DND-41 (cell line): ENCODE measurements around the gene THUMPD1.
"Not testable (repeated sequence)": the region's sequence is repeated elsewhere in the genome, so short reads cannot be mapped to it uniquely, and the experiment has no call there.

ENCODE experiments used
- ATAC-seq: fragments of 200-7000 bp; cut with Tn5 transposase; 3 replicates; pipeline ENCODE4 v1.9.1; 2021; ENCODE audit warnings: low read depth; ENCODE audit not compliant: insufficient read depth
- DNase-seq: peaks from one replicate; pipeline ENCODE4 v3.0.0-alpha.2; 2020
- H2AFZ ChIP-seq: 2 replicates; pipeline ENCODE4 v1.6.0; 2012; ENCODE audit warnings: low read depth, low read length
- H3K27ac ChIP-seq: 2 replicates; pipeline ENCODE4 v1.5.1; 2012; ENCODE audit warnings: low read length, inconsistent platforms
- H3K27me3 ChIP-seq: fragments of 200-600 bp; sonication (generic); 2 replicates; pipeline ENCODE4 v1.6.0; 2012; ENCODE audit warnings: low read length, mild to moderate bottlenecking, inconsistent platforms; ENCODE audit not compliant: insufficient read depth, poor library complexity
- H3K36me3 ChIP-seq: 2 replicates; pipeline ENCODE4 v1.5.1; 2012; ENCODE audit warnings: low read length, inconsistent platforms; ENCODE audit not compliant: insufficient read depth
- H3K4me1 ChIP-seq: 2 replicates; pipeline ENCODE4 v1.5.1; 2012; ENCODE audit warnings: mild to moderate bottlenecking, low read length; ENCODE audit not compliant: insufficient read depth
- H3K4me2 ChIP-seq: 2 replicates; pipeline ENCODE4 v1.6.0; 2012; ENCODE audit warnings: mild to moderate bottlenecking, moderate library complexity, low read length, inconsistent platforms; ENCODE audit not compliant: insufficient read depth
- H3K4me3 ChIP-seq, 2 experiments: fragments of 200-600 bp in 1 of 2; shearing (Covaris generic) in 1 of 2; 2 replicates each; pipeline ENCODE4 v1.5.1; 2012 to 2016; ENCODE audit warnings: inconsistent platforms in 2 of 2, low read length in 2 of 2, mild to moderate bottlenecking in 2 of 2, low read depth in 1 of 2, moderate library complexity in 1 of 2
- H3K79me2 ChIP-seq: 2 replicates; pipeline ENCODE4 v1.6.0; 2012; ENCODE audit warnings: low read length, inconsistent platforms; ENCODE audit not compliant: insufficient read depth
- H3K9ac ChIP-seq: 2 replicates; pipeline ENCODE4 v1.6.0; 2012; ENCODE audit warnings: low read depth, mild to moderate bottlenecking, inconsistent platforms, low read length, moderate library complexity
- H3K9me3 ChIP-seq: 2 replicates; pipeline ENCODE4 v1.5.1; 2012; ENCODE audit warnings: low read length, moderate library complexity, mild to moderate bottlenecking, inconsistent platforms; ENCODE audit not compliant: insufficient read depth, severe bottlenecking
- H4K20me1 ChIP-seq: 2 replicates; pipeline ENCODE4 v1.6.0; 2012; ENCODE audit warnings: low read length; ENCODE audit not compliant: insufficient read depth
- CTCF ChIP-seq: IDR thresholded peaks from 2 replicates; pipeline ENCODE4 v1.5.1; 2012; ENCODE audit warnings: borderline replicate concordance, low read length, moderate library complexity, mild to moderate bottlenecking; ENCODE audit not compliant: poor library complexity, severe bottlenecking; ENCODE audit errors: extremely low read depth
- EZH2 ChIP-seq: IDR thresholded peaks from 3 replicates; pipeline ENCODE4 v1.6.1; 2012; ENCODE audit warnings: borderline replicate concordance, low read depth, mild to moderate bottlenecking, moderate library complexity, low read length, inconsistent platforms; ENCODE audit not compliant: severe bottlenecking

Gene THUMPD1

GRCh38 chr16:20766294-20766693, 24.7 kb upstream of the THUMPD1 start:
- no peak for TF ChIP-seq EZH2
- no peak for TF ChIP-seq CTCF
- Histone ChIP-seq H3K4me2 (no peak overlapping the region), H2AFZ (no peak overlapping the region), H4K20me1 (no peaks in the 10 kb centered on the region), H3K4me1 (peaks cover 22% of the 10 kb centered on the region), H3K9ac (no peak overlapping the region), H3K36me3 (no peaks in the 10 kb centered on the region), H3K27me3 (no peaks in the 10 kb centered on the region), H3K9me3 (no peaks in the 10 kb centered on the region), H3K79me2 (no peaks in the 10 kb centered on the region), H3K4me3 (no peak overlapping the region), H3K27ac (no peak overlapping the region)
- ATAC-seq: no peak
- no peak for DNase-seq

DNA sequence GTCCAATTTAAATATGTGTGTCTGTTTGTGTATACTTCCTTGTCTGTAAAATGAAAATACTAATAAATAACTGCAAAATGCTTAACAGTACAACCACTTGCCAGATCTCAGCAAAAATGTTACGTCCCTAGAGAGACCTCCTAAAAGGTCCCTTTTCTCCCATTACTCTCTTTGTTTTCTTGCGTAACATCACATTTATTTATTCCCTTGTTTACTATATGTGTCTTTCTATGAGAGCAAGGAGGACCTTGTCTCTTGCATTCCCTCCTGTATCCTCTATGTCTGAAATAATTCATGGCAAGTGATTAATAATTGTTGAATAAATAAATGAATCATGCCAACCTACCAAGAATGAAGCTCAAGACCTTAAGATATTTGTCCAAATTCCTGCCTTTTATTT, 24.1 kb upstream of the THUMPD1 start:
- DNase-seq (no peak), ATAC-seq (no peak)
- no peaks in the 10 kb centered on the region for H3K36me3 ChIP-seq
- peaks cover 22% of the 10 kb centered on the region for H3K4me1 ChIP-seq
- no peak overlapping the region for H3K27ac ChIP-seq
- TF ChIP-seq EZH2 (no peak), CTCF (no peak)
- H3K4me2 ChIP-seq: no peak overlapping the region
- H4K20me1 ChIP-seq: no peaks in the 10 kb centered on the region
- no peaks in the 10 kb centered on the region for H3K9me3 ChIP-seq
- no peak overlapping the region for H3K9ac ChIP-seq
- no peaks in the 10 kb centered on the region for H3K79me2 ChIP-seq
- H3K4me3 ChIP-seq: no peak overlapping the region
- no peaks in the 10 kb centered on the region for H3K27me3 ChIP-seq
- no peak overlapping the region for H2AFZ ChIP-seq

- not testable (repeated sequence) for H3K36me3 ChIP-seq, H3K79me2 ChIP-seq, H3K9me3 ChIP-seq, H3K27ac ChIP-seq, DNase-seq, H3K4me3 ChIP-seq, H3K9ac ChIP-seq, ATAC-seq, H3K27me3 ChIP-seq, H4K20me1 ChIP-seq
- H2AFZ ChIP-seq: peak overlapping the region; percentile 67; the same call in 1 of the 2 replicates
- H3K4me1 ChIP-seq: peaks cover 22% of the 10 kb centered on the region
- H3K4me2 ChIP-seq: peak overlapping the region; percentile 58; the same call in 1 of the 2 replicates
These were observed 22.8 kb upstream of the THUMPD1 start for GRCh38 chr16:20764448-20764847.

GRCh38 chr16:20763461-20764232, 22.0 kb upstream of the THUMPD1 start, which contains the start of gene ACSM3:
Gene ACSM3, plus strand, starts transcription at chr16:20764014. Its CDS starts 6,021 bp downstream, at chr16:20770035.
- H3K9ac ChIP-seq: peak within 1 kb of the TSS; percentile 24
- peak within 1 kb of the TSS; percentile 58 for H3K4me2 ChIP-seq
- peak within 1 kb of the TSS; percentile 15 to 56; a peak in 3 of 4 replicates for H3K4me3 ChIP-seq
- ATAC-seq: peak; percentile 95
- peak within 1 kb of the TSS; percentile 67 for H3K27ac ChIP-seq
- DNase-seq: peak; percentile 53
- H4K20me1 ChIP-seq: no peaks in the 10 kb centered on the region
- no peaks in the 10 kb centered on the region for H3K79me2 ChIP-seq
- H3K4me1 ChIP-seq: peaks cover 22% of the 10 kb centered on the region
- H3K36me3 ChIP-seq: no peaks in the 10 kb centered on the region
- TF ChIP-seq EZH2 (no peak), CTCF (no peak)
- peak within 1 kb of the TSS; percentile 67 for H2AFZ ChIP-seq
- no peaks in the 10 kb centered on the region for H3K9me3 ChIP-seq
- no peaks in the 10 kb centered on the region for H3K27me3 ChIP-seq
